GM21447 (cell line): Measurements from ENCODE around the gene LINGO3.
"Not testable (repeated sequence)": the region's sequence is repeated elsewhere in the genome, so short reads cannot be mapped to it uniquely, and the experiment has no call there.

Source experiments
- ATAC-seq: cut with Tn5 transposase; IDR thresholded peaks from one replicate; pipeline ENCODE4 v1.9.1; 2021; ENCODE audit not compliant: unreplicated experiment

Gene LINGO3

DNA sequence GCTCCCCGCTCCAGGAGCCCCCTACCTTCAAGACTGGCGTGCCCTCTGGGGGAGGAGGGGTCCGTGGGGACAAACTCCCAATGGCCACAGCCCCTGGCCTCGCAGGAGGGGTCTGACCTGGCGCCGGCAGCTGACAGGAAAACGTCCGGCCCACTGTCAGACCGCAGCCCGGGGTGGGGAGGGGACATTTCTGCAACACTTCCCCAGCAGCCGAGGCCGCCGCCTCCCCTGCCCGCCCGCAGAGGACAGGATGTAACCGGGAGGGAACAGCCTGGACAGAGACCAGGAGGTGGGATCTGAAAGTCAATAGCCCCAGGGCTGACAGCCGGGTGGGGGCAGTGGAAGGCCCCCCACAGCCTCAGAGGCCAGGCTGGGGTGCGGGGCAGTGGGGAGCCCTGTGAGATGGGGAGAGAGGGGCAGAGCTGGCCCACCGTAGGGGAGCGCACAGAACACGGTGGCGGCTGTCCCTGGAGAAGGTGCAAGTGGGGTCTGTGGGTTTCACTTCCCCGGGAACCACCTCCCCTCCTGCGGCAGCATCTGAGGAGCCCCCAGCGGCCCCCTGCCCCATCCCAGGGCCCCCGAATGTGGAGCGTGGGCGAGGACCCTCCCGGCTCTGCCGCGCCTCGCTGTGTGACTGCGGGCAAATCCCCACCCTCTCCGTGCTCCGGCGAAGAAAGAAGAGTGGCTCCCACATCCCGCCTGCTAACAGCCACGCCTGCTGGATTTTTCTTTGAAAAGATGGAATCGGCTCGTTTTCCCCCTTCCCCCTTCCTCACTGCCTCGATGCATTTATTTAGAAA, 25.7 kb downstream of the LINGO3 start, which contains the start of gene PEAK3:
Gene PEAK3, minus strand, starts transcription at position 114 of the 800 bp plus-strand sequence. CDS start 1,244 bp downstream, outside the sequence.
- ATAC-seq, result no peak

DNA sequence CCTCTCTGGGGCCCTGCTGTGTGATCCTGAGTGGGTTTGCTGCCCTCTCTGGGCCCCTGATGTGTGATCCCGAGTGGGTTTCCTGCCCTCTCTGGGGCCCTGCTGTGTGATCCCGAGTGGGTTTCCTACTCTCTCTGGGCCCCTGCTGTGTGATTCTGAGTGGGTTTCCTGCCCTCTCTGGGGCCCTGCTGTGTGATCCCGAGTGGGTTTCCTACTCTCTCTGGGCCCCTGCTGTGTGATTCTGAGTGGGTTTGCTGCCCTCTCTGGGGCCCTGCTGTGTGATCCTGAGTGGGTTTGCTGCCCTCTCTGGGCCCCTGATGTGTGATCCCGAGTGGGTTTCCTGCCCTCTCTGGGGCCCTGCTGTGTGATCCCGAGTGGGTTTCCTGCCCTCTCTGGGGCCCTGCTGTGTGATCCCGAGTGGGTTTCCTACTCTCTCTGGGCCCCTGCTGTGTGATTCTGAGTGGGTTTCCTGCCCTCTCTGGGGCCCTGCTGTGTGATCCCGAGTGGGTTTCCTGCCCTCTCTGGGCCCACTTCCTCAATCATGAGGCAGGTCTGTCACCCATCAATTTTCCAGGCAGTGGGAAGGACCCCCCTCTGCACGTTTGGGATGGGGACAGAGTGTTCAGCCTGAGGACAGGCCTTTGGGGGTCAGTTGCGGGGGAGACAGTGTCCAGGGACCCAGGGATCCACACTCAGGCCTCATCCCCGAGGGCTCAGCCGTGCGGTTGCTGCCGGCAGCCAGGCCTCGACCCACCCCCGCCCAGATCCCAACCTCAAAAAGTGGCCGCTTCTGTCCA, 26.5 kb downstream of the LINGO3 start:
- not testable (repeated sequence) for ATAC-seq

DNA sequence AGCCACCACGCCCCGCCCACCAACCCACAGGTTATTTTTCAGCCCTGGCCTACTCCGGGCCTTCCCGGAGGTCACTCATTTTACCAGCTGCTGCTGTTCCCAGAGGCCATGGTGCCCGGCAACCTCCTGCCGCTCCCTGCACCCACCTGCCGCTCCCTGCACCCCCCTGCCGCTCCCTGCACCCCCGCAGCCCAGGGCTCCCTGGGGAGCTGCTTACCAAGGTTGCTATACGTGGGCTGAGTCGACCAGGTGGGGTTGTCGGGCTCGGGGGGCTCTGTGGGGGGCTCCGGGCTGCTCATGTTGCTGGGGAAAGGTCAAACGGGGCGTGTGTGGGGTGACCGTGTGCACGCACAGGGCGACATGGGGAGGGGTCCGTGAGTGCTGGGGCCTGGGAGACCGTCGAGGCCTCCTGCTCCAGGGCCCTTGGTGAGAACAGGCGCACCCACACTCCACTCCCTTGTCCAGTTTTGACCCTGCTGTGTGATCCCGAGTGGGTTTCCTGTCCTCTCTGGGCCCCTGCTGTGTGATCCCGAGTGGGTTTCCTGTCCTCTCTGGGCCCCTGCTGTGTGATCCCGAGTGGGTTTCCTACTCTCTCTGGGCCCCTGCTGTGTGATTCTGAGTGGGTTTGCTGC, 27.2 kb downstream of the LINGO3 start:
- no peak for ATAC-seq

DNA sequence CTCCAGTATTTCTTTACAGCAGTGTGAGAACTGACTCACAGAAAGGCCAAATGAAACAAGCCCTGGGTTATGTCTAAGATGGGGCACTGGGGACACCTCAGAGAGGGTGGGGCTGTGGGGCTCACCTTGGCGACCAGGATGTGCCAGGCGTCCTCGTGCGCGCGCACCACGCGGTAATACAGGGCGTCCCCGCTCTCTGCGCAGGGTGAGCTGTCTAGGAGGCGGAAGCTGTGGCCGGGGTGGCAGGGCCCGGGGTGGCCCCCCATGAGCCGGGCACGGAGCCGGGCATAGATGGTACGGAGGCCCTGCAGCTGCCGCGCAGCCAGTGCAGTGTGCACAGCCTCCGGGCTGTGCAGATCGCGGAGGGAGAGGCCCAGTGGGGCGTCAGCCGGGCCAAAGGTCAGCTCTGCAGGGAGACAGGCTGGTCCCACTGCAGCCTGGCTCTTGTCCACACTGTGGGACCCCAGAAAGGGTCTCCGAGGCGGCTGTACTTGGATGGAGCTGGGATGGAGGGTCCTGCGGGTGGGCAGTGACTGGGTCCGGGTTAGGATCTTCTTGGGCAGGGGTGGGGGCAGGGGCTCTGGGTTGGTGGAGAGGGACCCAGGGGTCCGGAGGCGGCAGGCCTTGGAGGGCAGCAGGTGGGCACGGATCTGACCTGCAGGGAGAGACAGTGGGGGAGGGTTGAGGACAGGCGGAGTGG, 29.3 kb downstream of the LINGO3 start:
- ATAC-seq, result no peak

DNA sequence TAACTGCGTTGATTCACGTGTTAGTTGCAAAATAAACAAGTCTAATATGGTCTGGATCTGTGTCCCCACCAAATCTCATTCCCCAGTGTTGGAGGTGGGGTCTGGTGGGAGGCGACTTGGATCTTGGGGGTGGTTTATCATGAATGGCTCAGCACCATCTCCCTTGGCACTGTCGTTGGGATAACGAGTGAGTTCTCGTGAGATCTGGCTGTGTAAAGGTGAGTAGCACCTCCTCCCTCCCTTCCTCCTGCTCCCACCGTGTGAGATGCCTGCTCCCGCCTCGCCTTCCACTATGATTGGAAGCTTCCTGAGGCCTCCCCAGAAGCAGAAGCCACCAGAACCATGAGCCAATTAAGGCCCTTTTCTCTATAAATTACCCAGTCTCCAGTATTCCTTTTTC, 30.8 kb downstream of the LINGO3 start:
- ATAC-seq, result no peak

DNA sequence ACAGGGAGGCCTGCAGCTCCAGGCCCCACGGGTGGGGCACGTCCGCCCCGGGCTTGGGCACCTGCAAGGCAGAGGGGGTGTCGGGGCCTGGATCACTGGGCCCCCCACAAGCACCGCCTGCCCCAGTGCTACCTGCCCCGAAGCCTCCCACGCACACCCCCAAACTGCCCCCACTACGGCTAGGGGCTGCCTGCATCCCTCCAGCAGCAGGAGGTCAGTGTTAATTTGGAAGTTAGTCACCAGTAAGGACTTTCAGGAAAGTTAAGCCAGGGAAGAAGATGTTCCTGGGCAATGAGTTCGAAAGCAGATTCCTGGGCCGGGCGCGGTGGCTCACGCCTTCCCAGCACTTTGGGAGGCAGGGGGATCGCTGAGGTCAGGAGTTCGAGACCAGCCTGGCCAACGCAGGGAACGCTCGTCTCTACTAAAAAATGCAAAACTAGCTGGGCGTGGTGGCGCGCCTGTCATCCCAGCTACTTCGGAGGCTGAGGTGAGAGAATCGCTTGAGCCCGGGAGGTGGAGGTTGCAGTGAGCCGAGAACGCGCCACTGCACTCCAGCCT, 31.4 kb downstream of the LINGO3 start:
- no peak for ATAC-seq

DNA sequence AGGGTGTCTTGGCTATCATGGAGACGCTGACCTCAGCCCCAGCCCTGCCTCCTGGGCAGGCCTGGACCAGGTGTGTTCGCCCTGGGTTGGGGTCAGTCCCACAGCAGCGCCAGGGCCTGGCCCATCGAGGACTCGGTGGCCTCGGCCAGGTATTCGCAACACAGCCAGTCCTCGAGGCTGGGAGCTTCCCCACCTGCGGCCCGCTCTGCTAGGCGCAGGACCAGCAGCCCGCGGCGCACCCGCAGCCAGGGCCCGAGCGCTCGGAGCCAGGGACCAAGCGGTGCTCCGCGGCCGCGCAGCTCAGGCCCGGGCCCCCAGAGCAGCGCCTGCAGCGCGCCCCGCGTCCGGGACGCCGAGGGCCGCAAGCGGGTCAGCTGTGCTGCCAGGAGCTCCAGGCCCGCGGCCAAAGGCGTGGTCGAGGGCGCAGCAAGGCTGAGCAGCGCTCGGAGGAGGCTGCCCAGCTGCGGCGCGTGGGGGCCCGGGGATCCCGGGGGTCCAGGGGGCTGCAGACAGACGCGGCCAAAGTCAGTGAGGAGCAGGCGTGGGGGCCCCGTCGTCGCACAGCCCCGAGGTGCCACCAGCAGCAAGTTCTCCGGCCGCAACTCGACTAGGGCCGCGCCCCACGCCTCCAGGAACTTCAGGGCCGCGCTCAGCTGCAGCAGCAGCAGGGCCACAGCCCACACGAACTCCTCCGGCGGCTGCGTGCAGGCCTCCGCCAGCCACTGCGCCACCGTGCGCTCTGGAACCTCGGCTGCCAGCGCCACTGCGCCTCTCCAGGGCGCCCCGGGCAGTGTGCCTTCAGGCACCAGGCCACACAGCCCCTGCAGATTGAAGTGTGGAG, 32.1 kb downstream of the LINGO3 start:
- ATAC-seq, result no peak

DNA sequence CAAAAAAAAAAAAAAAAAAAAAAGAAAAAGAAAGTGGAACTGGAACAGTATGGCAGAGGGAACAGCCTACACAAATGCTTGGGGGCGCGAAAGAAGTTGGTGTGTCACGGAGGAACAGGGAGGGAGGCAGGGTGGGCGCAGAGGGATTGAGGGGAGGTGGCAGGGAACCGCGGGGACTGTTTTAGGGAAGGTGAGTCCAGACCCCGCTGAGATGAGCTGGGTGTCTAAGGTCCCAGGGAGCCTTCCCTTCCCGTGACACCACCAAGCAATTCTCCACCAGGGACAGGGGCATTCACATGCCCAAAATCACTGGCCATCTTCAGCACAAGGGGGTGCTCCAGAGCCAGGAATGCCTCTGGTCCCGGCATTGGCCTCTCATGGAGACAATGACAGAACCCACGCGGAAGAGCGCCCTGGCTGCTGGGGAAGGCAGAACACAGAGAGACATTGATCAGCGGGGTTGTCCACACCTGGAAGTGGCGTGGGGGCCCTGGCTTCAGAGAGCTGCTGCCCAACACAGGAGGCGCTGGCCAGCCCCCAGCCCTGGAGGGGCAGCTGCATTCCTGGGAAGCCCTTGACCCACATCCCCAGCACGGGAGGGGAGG, 32.9 kb downstream of the LINGO3 start:
- no peak for ATAC-seq

DNA sequence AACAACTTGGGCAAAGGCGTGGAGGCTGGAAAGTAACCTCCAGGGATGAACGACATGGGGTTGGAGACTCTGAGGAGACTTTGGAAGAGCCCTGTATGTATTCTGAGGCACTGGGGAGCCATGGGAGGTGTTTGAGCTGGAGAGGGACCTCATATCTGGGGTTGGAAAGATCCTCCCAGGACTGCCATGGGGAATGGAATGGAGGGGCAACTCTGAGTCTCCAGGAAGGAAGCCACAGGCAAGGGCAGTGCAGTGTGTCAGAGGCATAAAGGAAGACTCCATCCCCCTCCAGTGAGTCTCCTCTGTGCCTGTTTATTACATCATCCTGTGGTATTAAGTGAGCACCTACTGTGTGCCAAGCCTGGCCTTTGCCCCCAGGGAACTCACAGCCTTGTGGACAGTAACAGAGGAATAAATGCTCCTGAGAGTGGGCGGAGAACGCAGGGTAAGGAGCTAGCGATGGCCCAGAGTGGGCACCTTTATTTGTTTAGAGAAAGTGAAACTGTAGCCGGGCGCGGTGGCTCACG, 33.7 kb downstream of the LINGO3 start:
- no peak for ATAC-seq

DNA sequence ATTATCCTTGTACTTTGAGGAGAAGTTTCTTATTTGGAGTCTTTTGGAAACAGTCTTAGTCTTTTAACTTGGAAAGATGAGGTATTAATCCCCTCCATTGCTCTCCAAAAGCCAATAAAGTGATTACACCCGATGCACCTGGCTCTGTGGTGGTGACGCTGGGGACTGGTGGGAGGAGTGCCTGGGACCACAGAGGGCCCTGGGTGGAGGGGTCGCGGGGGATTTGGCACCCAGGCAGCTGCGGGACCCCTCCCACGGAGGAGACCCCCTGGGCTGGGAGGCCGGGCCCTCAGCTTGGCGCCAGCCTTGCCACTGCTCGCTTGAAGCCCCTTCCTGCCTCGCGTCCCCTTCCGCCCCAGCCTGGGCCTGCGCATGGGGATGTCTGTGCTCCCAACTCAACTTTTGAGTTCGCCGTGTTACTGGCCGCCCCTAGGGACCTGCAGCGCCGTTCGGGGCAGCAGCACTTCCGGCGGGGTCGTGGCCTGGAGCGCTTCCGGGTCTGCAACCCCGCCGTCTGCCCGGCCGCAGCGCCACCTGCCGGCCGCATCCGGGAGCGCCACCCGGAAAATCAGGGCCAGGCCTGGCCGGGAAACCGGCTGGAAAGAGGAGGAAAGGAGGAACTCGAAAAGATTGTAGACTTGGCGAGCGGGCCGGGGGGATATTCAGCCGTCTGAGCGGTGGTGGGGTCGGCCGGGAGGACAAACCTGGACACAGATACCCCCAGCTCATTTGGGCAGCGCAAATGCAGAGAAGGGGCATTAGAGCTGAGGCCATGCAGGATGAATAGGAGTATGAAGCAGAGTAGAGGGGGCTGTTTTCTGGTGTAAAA, 34.4 kb downstream of the LINGO3 start:
- ATAC-seq, result peak; percentile 34

DNA sequence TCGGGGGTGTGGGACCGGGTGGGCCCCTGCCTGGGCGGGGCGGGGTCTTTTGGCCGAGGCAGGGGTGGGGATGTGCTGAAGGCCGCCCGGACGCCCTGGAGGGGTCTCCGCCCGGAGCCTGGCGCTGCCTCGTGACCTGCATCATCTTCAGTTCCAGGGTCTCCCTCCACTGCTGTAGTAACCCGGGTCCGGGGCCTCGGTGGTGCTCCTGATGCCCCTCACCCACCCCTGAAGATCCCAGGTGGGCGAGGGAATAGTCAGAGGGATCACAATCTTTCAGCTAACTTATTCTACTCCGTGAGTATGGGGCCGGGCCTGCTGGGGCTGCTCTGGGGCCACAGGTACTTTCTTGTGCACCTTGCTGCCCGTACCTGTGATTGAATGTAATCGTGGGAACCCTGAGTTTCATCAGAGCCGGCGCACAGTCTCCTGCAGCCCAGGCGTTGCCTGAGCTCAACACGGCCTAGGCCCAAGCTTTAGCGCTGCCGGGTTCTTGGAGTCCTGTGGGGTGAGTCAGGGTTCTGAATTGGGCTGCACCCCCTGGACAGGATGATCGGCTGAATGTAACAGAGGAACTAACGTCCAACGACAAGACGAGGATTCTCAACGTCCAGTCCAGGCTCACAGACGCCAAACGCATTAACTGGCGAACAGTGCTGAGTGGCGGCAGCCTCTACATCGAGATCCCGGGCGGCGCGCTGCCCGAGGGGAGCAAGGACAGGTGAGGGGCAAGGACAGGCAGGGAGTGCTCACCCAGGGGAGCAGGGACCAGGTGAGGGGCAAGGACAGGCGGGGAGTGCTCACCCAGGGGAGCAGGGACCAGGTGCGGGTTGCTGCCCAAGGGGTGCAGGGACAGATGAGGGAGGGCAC, 36.5 kb downstream of the LINGO3 start:
- no peak for ATAC-seq

DNA sequence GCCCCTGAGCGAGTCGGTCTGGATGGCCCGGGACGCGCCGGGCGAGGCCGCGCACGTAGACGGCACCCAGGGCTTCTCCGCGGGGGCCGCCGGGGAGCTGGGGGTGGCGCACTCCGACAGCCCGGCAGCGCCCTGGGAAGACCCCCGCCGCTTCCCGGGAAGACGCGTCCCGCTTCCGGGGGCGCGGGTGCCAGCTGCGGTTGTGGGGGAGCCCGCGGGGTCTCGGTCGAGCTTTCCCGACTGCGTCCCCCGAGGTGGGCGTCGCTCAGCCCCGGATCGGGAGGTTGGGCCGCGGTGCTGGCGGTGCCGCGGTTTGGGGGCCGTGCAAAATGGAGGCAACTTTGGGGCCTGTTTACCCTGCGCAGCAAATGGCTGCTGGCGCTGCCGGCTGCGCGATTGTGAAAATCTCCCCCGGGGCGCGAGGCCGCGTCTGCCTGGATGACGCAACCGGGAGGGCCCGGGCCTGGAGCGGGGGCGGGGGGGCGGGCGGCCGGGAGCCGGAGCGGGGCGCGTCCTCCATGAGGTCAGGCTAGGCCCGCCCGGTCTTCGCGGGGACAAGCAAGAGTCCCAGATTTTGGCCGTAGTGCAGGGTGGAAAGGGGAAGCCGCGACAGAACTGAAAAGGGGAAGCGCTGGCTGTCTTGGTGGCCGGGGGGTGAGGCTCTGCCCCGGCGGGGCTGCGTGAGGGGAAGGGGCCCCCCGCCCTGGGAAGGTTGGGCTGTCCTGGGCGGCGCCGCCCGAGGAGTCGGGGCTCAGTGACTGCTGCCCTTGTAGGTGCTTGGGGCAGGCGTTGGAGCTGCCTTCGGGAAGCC, 37.3 kb downstream of the LINGO3 start:
- no peak for ATAC-seq

DNA sequence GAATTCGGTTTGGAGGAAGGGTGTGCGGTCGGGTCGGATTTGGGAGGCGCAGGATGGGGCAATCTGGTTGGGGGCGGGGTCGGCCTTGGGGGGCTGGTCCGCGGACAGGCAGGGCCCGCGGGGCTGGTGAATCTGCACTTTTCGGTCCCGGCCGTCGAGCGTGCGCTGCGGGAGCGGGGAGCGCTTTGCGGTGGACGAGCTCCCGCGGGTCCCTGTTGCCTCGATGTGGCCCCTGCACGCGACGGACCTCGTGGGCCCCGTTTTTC, 37.9 kb downstream of the LINGO3 start:
- no peak for ATAC-seq

DNA sequence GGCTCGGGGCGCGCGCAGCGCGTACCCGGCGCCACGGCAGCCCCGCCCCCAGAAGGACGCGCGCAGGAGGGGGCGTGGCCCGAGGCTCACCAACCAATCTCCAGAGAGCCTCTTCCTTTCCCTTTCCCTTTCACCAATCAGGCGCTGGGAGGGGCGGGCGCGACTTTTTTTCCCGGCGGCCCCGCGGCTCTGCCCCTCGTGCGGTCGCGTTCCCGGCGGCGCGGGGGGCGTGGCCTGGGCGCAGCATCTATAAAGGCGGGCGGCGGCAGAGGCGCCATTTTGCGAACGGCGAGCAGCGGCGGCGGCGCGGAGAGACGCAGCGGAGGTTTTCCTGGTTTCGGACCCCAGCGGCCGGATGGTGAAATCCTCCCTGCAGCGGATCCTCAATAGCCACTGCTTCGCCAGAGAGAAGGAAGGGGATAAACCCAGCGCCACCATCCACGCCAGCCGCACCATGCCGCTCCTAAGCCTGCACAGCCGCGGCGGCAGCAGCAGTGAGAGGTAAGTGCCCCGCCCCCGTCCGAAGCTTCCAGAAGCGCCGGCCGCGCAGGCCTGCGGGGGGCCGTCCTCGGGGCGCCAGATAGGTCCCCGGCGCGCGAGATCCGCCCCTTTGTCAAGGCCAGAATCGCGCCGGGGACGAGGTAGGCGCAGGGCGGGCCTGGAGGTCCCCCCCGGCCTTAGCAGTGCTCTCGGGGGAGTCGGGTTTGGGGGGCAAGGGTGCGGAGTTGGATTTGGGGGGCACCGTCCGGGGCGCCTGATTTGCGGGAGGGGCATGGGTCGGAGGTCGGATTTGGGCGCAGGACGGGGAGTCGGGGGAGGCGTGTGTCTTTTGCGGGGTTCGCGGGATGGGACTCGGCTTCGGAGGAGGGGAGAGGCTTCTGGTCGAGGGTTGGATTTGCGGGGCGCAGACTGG, 38.5 kb downstream of the LINGO3 start:
- peak; percentile 37 for ATAC-seq

DNA sequence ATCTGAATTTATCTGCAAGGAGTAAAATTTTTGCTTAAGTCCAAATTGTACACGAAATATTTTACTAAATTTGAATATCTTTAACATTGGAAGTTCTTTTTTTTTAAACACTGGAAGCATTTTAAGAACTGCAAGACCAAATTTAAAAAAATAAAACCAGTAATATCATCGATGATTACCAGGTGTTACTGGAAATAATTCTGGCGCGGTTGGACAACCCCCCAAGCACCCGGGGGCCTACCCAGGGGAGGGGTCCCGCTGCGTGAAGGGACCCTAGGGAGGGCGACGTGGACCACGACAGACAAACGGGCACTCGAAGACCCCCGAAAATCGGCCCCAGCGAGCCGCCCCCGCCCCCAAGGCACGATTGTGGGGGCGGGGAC, 39.1 kb downstream of the LINGO3 start:
- ATAC-seq, result no peak

DNA sequence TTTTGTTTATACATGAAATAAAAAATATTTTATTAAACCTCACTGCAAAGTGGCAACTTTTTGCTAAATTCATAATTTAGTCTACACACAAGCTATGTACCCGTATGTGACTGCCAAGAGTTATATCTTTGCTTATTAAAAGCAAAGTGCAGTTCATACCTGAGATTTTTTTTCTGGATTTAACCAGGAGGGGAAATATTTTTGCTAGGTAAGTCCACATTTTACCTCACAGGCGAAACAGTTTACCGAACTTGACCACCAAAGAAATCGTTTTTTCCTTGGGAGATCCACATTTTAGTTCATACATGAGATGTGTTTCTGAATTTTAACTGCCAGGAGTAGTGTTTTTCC, 39.5 kb downstream of the LINGO3 start:
- no peak for ATAC-seq
